HepG2 (cell line): Measurements from ENCODE around the gene TAS1R3. TPM values are rescaled to one million over a fixed set of nuclear protein-coding genes. Genes with fewer than 3 reads are reported as not detected.

Experiments
- HNF1A ChIP-seq, 2 experiments: sonication (generic) in 1 of 2; formaldehyde crosslinking in 1 of 2; IDR thresholded peaks; 2 replicates each; pipeline versions ENCODE4 v1.4.0 to v1.6.1; 2016 to 2020; ENCODE audit warnings: borderline replicate concordance in 1 of 2, low read depth in 1 of 2, mild to moderate bottlenecking in 1 of 2, missing genetic modification reagents in 1 of 2
- JUNB ChIP-seq: sonication (generic); formaldehyde crosslinking; IDR thresholded peaks from 2 replicates; pipeline ENCODE4 v1.8.0; 2022; ENCODE audit warnings: missing genetic modification reagents, mild to moderate bottlenecking, borderline replicate concordance
- KDM1A ChIP-seq: IDR thresholded peaks from 2 replicates; pipeline ENCODE4 v1.6.1; 2016; ENCODE audit warnings: missing compliant biosample characterization
- MZF1 ChIP-seq: sonication (generic); formaldehyde crosslinking; IDR thresholded peaks from 2 replicates; pipeline ENCODE4 v1.8.1; 2023; ENCODE audit warnings: mild to moderate bottlenecking, missing genetic modification reagents, borderline replicate concordance
- NCOR1 ChIP-seq: fragments of 200-600 bp; sonication (generic); IDR thresholded peaks from 2 replicates; pipeline ENCODE4 v1.7.0; 2017; ENCODE audit warnings: antibody characterized with exemption, low read length, borderline replicate concordance
- POLR2A ChIP-seq, 2 experiments: IDR thresholded peaks; 2 replicates each; pipeline ENCODE4 v1.6.1; 2011; ENCODE audit warnings: low read depth in 2 of 2, low read length in 2 of 2, mild to moderate bottlenecking in 1 of 2, moderate library complexity in 1 of 2; ENCODE audit not compliant: insufficient read depth in 1 of 2
- SPEN ChIP-seq: sonication (generic); formaldehyde crosslinking; IDR thresholded peaks from 2 replicates; pipeline ENCODE4 v1.5.1; 2020; ENCODE audit warnings: low read depth, mild to moderate bottlenecking, missing genetic modification reagents
- ZMYM3 ChIP-seq: sonication (generic); formaldehyde crosslinking; IDR thresholded peaks from 2 replicates; pipeline ENCODE4 v1.5.1; 2020; ENCODE audit warnings: mild to moderate bottlenecking, missing genetic modification reagents
- ZNF225 ChIP-seq: sonication (generic); formaldehyde crosslinking; IDR thresholded peaks from 2 replicates; pipeline ENCODE4 v1.4.0; 2020; ENCODE audit warnings: mild to moderate bottlenecking, missing genetic modification reagents
- ZNF292 ChIP-seq: sonication (generic); formaldehyde crosslinking; IDR thresholded peaks from 2 replicates; pipeline ENCODE4 v1.8.1; 2022; ENCODE audit warnings: mild to moderate bottlenecking, low read depth, missing genetic modification reagents, borderline replicate concordance
- ZNF318 ChIP-seq: sonication (generic); formaldehyde crosslinking; IDR thresholded peaks from 2 replicates; pipeline ENCODE4 v1.4.0; 2020; ENCODE audit warnings: mild to moderate bottlenecking, missing genetic modification reagents
- ZNF451 ChIP-seq: sonication (generic); formaldehyde crosslinking; IDR thresholded peaks from 2 replicates; pipeline ENCODE4 v1.5.0; 2020; ENCODE audit warnings: mild to moderate bottlenecking, missing genetic modification reagents
- ZNF670 ChIP-seq: sonication (generic); formaldehyde crosslinking; IDR thresholded peaks from 2 replicates; pipeline ENCODE4 v1.8.0; 2022; ENCODE audit warnings: mild to moderate bottlenecking, missing genetic modification reagents, borderline replicate concordance
- ZNF678 ChIP-seq: sonication (generic); formaldehyde crosslinking; IDR thresholded peaks from 2 replicates; pipeline ENCODE4 v1.4.0; 2020; ENCODE audit warnings: mild to moderate bottlenecking, missing genetic modification reagents
- ZNF777 ChIP-seq: sonication (generic); formaldehyde crosslinking; IDR thresholded peaks from 2 replicates; pipeline ENCODE4 v1.4.0; 2020; ENCODE audit warnings: missing genetic modification reagents
- polyA plus RNA-seq, 8 experiments: library from polyadenylated mRNA; depleted of rRNA in 3 of 8; stranded (reverse) in 7 of 8; unstranded in 1 of 8; fragments of >200 nt; fragmentation: Illumina TruSeq in 4 of 8; extraction: Trizol in 4 of 8; gene quantifications; 2 replicates each; pipeline versions ENCODE4 v1.2.1 to v1.2.3, GENCODE V29; 2011 to 2016; ENCODE audit warnings: low read depth in 4 of 8, missing spikeins in 1 of 8, mixed read lengths in 1 of 8; ENCODE audit not compliant: insufficient read depth in 1 of 8
- total RNA-seq, 5 experiments: library from RNA; depleted of rRNA; stranded (reverse); fragments of >200 nt; fragmentation: Illumina TruSeq; extraction: Trizol; gene quantifications; 2 replicates each; pipeline ENCODE4 v1.2.3, GENCODE V29; 2016; ENCODE audit warnings: low read depth in 1 of 5
- TF ChIP-seq, protein P1 (sequence below): IDR thresholded peaks from 2 replicates; pipeline ENCODE4 v1.6.1; 2018; ENCODE audit warnings: missing genetic modification reagents

TAS1R3 gene
- total and polyA plus RNA-seq, 2 of the 13 experiments (the other 11 are each of a cell fraction or from before 2014, with no cell fraction given): 0.13 to 0.15 TPM

- TF ChIP-seq ZNF318 (peak; percentile 79; the same call in 1 of the 2 replicates), ZMYM3 (CRISPR knock-in tag) (no peak), ZNF225 (CRISPR knock-in tag) (no peak), ZNF777 (CRISPR knock-in tag) (no peak), NCOR1 (no peak), MZF1 (CRISPR knock-in tag) (no peak), JUNB (CRISPR knock-in tag) (no peak), POLR2A (IDR thresholded peaks at IDR 0.05; ENCODE audit: insufficient read depth in 1 of 2, low read depth in 2 of 2, low read length in 2 of 2) (no peak), KDM1A (CRISPR knock-in tag) (no peak), ZNF678 (no peak), SPEN (CRISPR knock-in tag) (no peak), HNF1A (IDR thresholded peaks at IDR 0.05; ENCODE audit: low read depth) (no peak), HNF1A (CRISPR knock-in tag; IDR thresholded peaks at IDR 0.05; ENCODE audit: borderline replicate concordance) (no peak), ZNF292 (CRISPR knock-in tag) (no peak), ZNF451 (CRISPR knock-in tag) (no peak), ZNF670 (CRISPR knock-in tag) (no peak)
- TF ChIP-seq, protein P1, sequence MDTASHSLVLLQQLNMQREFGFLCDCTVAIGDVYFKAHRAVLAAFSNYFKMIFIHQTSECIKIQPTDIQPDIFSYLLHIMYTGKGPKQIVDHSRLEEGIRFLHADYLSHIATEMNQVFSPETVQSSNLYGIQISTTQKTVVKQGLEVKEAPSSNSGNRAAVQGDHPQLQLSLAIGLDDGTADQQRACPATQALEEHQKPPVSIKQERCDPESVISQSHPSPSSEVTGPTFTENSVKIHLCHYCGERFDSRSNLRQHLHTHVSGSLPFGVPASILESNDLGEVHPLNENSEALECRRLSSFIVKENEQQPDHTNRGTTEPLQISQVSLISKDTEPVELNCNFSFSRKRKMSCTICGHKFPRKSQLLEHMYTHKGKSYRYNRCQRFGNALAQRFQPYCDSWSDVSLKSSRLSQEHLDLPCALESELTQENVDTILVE (CRISPR knock-in tag): no peak
Measured at GRCh38 chr1:1332031-1332755, 1.1 kb downstream of the TAS1R3 start (continued).
